GM18909 (cell line): ENCODE measurements around the gene GLT6D1.
"Not testable (repeated sequence)": the region's sequence is repeated elsewhere in the genome, so short reads cannot be mapped to it uniquely, and the experiment has no call there.

Experiments used
- ATAC-seq: cut with Tn5 transposase; IDR thresholded peaks from one replicate; pipeline ENCODE4 v1.9.1; 2021; ENCODE audit warnings: mild to moderate bottlenecking; ENCODE audit not compliant: unreplicated experiment, poor library complexity

Gene GLT6D1, protein sequence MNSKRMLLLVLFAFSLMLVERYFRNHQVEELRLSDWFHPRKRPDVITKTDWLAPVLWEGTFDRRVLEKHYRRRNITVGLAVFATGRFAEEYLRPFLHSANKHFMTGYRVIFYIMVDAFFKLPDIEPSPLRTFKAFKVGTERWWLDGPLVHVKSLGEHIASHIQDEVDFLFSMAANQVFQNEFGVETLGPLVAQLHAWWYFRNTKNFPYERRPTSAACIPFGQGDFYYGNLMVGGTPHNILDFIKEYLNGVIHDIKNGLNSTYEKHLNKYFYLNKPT

DNA sequence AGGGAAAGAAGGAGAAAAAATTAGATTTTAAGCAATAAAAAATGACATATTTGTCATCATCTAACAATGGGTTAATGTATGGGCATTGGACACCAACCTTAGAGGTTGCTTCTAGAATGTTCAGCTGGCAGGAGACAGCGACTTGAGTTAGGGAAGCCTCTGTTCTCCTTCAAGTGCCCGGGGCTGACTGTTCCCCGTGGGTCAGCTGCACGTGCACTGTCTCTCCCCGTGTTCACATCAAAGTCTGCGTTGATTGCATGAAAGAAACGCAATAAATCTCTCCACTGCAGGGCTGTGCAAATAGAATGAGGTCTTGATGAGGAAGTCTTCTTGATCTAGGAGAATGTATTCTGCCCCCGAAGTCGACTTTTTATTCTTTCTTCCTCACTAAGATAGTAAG lies at the start of gene GLT6D1:
Gene GLT6D1, minus strand, starts transcription at position 345 of the 400 bp plus-strand sequence. CDS start 353 bp downstream, outside the sequence.
- ATAC-seq, result no peak

DNA sequence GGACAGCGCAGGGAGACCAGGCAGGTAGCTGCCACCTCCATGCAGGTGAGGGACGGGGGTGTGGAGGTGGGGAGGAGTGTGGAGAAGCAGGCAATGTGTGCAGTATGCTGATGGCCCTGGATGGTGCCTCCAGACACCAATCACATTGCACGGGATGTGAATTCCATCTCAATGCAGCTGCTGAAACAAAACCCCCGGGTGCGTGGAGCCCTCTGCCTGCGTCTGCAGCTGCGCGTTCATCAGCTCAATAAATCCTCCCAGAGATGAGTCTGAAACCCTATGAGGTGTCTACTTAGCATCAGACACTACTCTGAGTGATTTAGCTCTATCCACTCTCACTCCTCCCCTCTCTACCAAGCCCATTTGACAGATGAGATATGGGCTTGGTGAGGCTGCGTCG lies 49.7 kb upstream of the GLT6D1 start:
- no peak for ATAC-seq

DNA sequence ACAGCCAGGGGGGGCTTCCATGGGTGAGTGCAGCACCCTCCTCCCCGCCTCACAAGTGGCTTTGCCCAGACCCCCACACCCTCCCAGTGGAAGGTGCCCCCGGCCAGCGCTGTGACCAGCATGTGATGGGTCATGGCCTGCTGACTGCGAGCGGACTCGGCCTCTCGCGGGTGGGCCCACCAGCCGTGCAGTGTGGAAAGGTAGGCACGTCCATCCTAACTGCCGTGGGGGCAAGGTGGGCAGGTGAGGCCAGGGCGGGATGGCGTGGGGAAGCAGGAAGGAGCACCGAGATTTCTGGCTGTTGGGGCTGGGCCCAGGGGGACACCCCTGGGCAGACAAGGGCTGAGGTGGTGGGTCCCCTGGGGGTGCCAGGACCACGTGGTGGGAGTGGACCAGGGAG lies 47.9 kb upstream of the GLT6D1 start:
- ATAC-seq, result no peak

DNA sequence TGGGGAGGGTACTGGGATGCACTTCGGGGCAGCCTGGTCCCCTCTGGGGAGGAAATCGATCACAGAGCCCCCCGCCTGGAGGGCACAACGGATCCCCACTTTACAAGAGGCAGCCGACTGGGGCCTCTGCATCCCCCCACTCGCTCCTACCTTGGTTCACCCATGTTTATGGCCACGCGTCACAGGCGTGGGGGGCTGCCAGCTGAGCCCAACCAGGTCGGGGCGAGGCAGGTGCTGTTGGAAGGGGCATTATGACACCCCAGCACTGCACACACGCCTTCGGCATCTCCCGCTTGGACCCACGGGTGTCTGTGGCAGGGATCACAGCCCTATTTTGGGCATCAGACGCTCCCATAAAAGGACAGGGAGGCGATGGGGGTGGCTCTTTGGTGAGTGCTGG lies 45.4 kb upstream of the GLT6D1 start:
- no peak for ATAC-seq

DNA sequence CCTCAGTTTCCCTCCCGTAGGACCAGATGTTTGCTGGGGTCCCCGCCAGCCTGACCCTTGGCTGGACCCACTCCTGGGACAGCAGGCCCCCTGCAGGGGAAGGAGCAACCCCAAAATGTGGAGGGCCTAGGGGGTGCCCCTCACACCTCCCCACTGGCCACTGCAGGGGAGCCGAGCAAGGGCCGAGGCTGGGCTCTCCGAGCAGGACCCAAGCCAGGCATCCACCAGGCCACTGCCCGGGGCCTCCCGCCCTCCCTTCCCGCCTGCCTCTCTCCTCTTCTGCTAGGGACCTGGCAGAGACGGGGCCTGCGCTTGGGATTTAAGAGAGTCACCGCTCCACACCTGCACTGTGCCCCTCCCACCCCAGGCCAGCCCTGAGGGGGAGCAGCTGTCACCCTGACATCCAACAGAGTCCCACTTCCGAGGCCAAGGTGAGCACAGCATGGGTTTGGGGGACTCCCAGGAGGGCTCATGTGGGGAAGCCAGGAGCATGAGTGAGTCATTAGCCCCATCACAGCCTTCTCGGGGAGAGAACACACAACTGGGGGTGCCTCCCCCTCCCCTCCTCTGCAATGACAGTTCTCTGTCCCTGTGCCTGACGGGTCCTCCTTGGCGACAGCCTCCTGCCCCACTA lies 44.2 kb upstream of the GLT6D1 start:
- ATAC-seq, result no peak

DNA sequence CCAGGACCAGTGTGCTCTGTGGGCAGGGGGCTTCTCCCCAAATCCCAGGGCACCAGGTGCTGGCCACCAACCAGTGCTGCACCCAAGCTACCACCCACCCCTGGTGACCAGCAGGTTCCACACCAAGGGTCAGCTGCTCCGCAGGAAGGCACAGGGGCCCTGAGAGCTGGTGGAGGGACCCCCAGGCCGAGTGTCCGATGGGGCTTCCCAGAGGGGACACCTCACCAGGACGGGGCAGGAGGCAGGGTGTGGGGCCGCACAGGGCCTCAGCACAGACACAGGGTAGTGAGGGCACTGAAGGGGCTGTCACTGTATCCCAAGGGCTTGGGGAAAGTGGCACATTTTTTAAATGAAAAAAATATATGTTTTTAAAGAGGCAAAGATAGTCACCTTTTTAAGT lies 41.8 kb upstream of the GLT6D1 start:
- ATAC-seq, result no peak

DNA sequence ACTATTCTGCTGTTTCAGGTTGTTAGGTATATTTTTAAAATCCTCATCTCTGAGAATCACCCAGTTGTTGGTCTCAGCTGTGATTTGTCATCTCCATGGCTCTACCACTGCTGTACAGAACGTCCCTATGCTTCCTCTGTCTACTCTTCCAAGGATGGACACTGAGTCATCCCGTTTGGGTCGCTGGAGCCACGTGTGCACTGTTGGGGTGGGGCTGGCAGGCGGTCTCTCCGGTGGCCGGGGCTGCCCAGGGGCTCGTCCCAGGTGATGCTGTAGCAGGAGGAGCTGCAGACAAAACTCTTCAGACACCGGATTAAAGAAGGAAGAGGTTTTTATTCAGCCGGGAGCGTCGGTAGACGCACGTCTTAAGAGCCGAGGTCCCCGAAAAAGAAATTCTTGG lies 40.7 kb upstream of the GLT6D1 start:
- ATAC-seq, result no peak

DNA sequence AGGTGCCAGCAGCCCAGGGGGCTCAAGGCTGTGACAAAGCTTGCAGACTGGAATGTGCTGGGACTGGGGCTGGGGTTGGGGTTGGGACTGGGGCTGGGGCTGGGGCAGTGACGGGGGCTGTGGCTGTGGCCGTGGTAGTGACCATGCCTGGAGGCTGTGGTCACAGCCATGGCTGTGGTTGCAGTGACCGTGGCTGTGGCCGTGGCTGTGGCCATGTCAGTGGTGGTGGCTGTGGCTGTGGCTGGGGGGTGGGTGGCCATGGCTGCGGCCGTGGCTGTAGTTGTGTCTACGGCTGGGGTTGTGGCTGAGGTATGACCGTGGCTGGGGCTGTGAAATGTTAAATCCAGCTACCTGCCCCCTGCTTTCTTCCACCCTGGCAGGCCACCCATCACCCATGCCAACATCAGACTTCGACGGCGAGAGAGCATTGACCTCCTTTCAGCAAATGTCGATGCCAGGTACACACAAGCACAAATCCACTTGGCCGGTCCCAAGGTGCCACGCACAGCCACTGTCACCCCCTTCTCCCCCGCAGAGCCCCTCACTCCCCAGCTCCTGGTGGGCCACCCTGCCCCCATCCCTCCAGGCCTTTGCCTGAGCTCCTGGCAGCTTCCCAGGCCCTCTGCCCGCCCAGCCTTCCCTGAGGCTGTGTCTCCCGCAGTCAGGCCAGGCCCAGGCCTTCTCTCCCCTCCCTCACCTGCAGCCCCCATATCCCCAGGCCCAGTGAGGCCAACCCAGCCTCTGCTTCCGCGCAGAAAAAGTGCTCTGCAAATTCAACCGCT lies 39.1 kb upstream of the GLT6D1 start:
- ATAC-seq, result no peak

DNA sequence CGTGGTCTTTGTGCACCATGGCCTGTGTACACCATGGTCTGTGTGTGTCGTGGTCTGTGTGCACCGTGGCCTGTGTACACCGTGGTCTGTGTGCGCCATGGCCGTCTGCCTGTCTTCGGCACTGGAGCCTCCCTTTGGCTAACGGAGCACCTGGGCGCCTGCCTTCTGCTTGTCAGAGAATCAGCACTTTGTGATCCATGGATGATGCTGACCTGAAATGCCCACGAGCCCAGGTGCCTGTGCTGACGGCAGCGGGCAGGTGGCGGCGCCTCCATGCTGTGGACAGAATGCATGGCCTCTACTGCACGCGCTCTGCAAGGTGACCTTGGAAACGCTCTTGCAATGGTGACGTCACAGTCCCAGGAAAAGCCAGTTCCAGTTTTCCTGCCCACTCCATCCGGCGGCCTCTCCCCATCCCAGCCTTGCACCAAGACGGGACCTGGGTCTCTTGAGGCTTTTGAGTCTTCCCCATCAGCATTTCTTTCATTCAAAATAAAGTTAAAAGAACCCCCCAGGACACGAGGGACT lies 38.4 kb upstream of the GLT6D1 start:
- no peak for ATAC-seq

DNA sequence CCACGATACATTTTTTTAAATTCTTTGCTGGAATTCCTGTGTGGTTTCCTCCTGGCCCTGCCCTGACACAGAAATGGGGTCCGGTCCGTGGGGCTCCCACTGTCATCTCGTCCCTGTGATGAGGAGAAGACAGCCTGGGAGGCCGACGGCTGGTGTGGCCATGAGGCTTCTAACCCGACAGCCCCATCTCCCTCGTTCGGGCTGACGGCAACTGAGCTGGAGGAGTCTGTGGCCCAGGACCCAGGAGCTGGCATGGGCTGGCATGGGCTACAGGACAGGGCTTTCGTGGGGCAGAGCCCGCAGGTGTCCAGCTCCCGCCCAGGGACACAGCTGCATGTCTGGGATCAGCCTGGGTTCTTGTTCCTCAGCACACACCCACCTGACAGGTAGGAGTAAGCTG lies 37.6 kb upstream of the GLT6D1 start:
- no peak for ATAC-seq

DNA sequence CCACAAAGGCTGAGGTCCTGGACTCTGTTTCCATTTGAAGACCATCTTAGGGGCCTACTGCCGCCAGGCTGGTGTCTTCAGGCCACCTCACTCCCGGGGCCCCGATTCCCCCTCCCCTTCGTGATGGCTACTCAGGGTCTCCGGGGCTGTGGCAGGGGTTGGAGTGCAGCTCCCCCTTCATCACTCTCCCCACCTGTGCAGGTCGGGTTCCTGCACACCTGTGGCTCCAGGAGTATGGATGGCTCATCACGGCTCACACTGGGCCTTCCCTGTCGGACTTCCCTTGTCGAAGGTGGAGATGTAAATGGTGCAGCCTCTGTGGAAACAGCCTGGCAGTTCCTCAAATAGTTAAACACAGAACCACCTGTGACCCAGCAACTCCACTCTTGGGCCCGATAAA lies 35.6 kb upstream of the GLT6D1 start:
- ATAC-seq, result no peak

DNA sequence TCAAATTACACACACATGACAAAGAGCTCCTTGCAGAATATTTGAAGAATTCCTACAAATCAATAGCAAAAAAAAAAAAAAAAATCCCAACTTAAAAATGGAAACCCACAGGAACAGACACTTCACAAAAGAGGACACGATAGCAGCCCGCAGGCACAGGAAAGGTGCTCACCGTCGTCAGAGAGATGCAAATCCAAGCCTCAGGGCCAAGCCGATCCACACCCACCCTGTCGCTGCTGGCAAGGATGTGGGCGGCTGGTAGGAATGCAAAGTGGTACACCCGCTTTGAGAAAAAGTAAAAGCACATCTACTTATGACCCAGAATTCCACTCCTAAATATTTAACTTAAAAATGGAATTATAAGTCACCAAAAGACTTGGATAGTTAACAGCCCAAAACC lies 34.6 kb upstream of the GLT6D1 start:
- ATAC-seq, result no peak

DNA sequence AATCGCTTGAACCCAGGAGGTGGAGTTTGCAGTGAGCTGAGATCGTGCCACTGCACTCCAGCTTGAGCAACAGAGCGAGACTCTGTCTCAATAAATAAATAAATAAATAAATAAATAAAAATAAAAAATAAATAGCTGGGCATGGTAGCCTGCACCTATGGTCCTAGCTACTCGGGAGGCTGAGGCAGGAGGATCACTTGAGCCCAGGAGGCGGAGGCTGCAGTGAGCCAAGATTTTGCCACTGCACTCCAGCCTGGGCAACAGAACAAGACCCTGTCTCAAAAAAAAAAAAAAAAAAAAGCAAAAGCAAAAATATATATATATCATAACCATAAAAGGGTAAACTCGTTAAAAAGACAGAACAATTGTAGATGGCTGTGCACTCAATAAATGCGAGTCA lies 33.4 kb upstream of the GLT6D1 start:
- not testable (repeated sequence) for ATAC-seq

DNA sequence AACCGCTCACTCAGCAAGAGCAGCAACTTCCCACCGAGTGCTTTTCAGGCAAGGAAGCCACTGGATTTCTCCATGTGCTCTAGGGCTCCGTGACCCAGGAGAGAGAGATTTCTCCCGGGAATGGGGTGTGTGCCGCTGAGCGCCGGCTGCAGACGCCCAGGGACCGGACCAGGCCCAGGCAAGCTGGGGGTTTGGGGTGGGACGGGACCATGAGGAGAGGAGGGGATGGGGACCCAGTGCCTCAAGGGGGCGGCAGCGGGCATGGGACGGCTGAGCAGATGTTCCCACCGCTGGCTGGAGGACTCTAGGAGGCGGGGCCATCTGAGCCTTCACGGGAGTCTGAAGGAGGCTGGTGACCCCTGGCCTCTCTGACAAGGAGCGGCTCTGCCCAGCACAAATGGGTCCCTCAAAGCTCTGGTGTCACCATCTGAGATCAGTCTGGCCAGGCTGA lies 32.3 kb upstream of the GLT6D1 start:
- ATAC-seq, result no peak

DNA sequence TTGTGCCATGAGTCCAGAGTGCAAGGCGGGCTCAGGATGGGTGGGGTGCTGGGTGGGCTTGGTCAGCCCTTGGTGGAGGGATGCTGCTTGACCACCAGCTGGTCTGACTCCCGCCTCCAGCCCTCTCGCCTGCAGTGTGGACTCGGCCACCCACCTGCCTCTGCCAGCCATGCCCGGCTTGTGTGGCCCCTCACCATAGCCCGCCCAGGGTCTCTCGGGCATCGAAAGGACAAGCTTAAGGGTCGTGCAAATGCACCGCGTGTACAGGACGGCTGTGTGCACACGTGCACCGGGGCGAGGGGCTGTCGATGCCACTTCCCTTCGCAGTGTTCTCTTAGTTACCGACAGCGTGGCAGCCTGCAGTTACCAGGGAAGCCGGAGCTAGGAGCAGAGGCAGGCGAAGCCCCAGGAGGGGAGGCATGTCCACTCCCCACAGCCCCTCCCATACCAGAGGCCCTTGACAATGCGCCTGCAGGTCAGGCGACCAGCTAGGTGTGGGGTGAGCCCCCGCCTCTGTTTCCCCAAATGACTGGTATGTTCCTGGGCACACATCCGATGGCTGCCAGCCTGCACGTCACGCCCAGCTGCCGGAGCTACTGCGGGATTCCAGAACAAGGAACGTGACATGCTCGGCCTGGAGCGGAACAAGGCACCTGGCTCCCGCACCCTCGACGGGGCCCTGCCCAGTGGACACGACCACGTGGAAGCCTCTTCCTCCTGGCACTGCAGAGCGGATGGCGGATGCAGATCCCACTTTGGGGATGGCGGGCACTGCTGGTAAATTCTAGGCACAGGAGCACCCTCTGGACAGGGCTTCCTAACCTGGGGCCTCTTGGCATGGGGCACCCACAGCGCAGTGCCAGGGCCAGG lies 31.6 kb upstream of the GLT6D1 start:
- no peak for ATAC-seq

DNA sequence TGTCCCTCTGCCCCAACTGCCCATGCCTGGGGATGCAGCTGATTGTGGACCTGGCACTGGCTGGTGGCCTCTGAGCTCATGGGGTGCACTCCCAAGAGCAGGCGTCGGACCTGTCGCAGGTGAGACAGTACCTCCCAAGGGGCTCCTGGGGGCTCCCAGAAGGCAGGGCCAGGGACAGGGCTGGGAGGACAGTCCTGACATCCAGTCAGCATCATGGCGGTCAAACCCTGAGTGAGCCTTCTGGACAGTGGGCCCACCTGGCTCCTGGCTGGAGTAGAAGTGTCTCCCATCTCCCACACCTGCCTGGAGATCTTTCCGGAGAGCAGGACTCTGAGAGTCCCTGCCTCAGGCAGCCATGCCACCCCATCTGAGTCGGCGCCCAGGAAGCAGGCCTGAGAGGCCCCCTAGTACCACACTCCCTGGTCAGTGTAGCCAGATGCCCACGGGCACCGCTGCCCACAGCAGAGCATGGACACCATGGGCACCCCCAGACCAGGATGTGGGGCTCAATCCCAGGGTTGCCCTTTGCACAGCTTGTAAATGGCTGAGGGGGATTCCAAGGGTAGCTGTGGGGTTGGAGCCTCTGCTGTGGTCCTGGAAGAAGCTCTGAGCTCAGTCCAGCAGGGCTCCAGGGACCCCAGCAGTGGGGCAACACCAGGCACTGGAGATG lies 30.4 kb upstream of the GLT6D1 start:
- no peak for ATAC-seq

DNA sequence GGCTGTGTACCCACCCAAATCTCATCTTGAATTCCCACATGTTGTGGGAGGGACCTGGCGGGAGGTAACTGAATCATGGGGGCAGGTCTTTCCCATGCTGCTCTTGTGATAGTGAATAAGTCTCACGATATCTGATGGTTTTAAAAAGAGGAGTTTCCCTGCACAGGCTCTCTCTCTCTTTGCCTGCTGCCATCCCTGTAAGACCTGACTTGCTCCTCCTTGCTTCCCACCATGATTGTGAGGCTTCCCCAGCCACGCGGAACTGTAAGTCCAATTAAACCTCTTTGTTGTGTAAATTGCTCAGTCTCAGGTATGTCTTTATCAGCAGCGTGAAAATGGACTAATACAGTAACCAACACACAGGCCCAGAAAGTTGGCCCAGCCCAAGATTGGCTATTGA lies 29.7 kb upstream of the GLT6D1 start:
- not testable (repeated sequence) for ATAC-seq

DNA sequence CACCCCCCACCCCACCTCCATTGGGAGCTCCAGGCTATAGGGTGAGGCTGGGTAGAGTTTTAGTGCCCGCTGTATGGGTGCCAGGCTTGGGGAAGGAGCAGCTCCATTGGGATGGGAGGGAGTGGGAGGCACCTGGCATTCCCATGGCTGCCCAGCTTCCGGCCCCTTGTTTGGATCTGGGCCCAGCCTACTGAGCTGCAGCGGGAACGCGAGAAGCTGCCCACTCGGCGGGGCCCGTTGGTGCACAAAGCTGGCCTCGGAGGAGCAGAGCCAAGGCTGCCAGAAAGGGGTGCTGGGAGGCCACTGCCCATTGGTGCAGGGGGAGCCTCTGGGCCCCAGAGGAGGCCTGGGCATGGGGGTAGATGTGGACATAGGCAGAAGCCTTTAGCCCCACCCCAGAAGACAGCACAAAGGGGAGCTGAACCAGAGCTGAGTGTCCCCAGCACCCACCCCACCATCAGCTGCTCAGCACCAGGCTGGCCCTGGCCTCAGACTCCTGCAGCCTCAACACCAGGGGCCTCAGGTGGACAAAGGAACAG lies 28.2 kb upstream of the GLT6D1 start:
- no peak for ATAC-seq
